GM23338 (cell line): ENCODE measurements around the gene PLEKHG2. TPM values are rescaled to one million over a fixed set of nuclear protein-coding genes. Genes with fewer than 3 reads are reported as not detected.
"Not testable (repeated sequence)": the region's sequence is repeated elsewhere in the genome, so short reads cannot be mapped to it uniquely, and the experiment has no call there.

Experiments
- ATAC-seq: fragments of 200-7000 bp; cut with Tn5 transposase; 3 replicates; pipeline ENCODE4 v1.9.1; 2020
- DNase-seq: peaks from one replicate; pipeline ENCODE4 v3.0.0-alpha.2; 2015; ENCODE audit warnings: low spot score
- H2AFZ ChIP-seq: fragments of 200-600 bp; sonication (generic); 2 replicates; pipeline ENCODE4 v1.8.0; 2016; ENCODE audit warnings: antibody characterized with exemption, mild to moderate bottlenecking, moderate library complexity
- H3F3A ChIP-seq: fragments of 200-600 bp; sonication (generic); replicated peaks from 2 replicates; pipeline ENCODE4 v1.8.0; 2017; ENCODE audit warnings: antibody characterized with exemption, mixed run types, low read depth
- H3K27ac ChIP-seq: fragments of 200-600 bp; sonication (generic); 2 replicates; pipeline ENCODE4 v1.6.1; 2016; ENCODE audit warnings: low read depth
- H3K27me3 ChIP-seq: fragments of 200-600 bp; sonication (generic); 2 replicates; pipeline ENCODE4 v1.8.0; 2016; ENCODE audit warnings: mild to moderate bottlenecking, mixed run types, moderate library complexity; ENCODE audit not compliant: insufficient read depth
- H3K36me3 ChIP-seq: fragments of 200-600 bp; sonication (generic); 2 replicates; pipeline ENCODE4 v1.8.0; 2016; ENCODE audit warnings: mild to moderate bottlenecking; ENCODE audit not compliant: insufficient read depth
- H3K4me1 ChIP-seq: fragments of 200-600 bp; sonication (generic); 2 replicates; pipeline ENCODE4 v1.8.0; 2016; ENCODE audit warnings: mild to moderate bottlenecking, moderate library complexity; ENCODE audit not compliant: insufficient read depth
- H3K4me2 ChIP-seq: fragments of 200-600 bp; sonication (generic); 2 replicates; pipeline ENCODE4 v1.7.1; 2017; ENCODE audit warnings: mixed run types
- H3K4me3 ChIP-seq: fragments of 200-600 bp; sonication (generic); 2 replicates; pipeline ENCODE4 v1.6.1; 2016; ENCODE audit warnings: mixed run types
- H3K79me2 ChIP-seq: fragments of 200-600 bp; sonication (generic); replicated peaks from 2 replicates; pipeline ENCODE4 v1.8.0; 2017; ENCODE audit warnings: mild to moderate bottlenecking; ENCODE audit not compliant: insufficient read depth
- H3K9me2 ChIP-seq: fragments of 200-600 bp; sonication (generic); 2 replicates; pipeline ENCODE4 v1.8.0; 2017; ENCODE audit not compliant: insufficient read depth
- H4K20me1 ChIP-seq: fragments of 200-600 bp; sonication (generic); replicated peaks from 2 replicates; pipeline ENCODE4 v1.8.0; 2017; ENCODE audit warnings: mild to moderate bottlenecking; ENCODE audit not compliant: insufficient read depth
- H3K27ac Mint-ChIP-seq: 2 replicates; pipeline ENCODE4 v1.8.0; 2020; ENCODE audit warnings: inconsistent platforms, mild to moderate bottlenecking, moderate library complexity, mixed read lengths
- H3K27me3 Mint-ChIP-seq: 3 replicates; pipeline ENCODE4 v1.8.0; 2022; ENCODE audit warnings: low read depth, mild to moderate bottlenecking, moderate library complexity, mixed read lengths, inconsistent platforms; ENCODE audit not compliant: insufficient read depth, poor library complexity
- H3K36me3 Mint-ChIP-seq: 3 replicates; pipeline ENCODE4 v1.8.0; 2021; ENCODE audit warnings: low read depth, mild to moderate bottlenecking, inconsistent platforms, moderate library complexity, mixed read lengths
- H3K4me1 Mint-ChIP-seq: 3 replicates; pipeline ENCODE4 v1.8.0; 2020; ENCODE audit warnings: mild to moderate bottlenecking, inconsistent platforms, mixed read lengths
- H3K4me3 Mint-ChIP-seq: 3 replicates; pipeline ENCODE4 v1.8.0; 2021; ENCODE audit warnings: moderate library complexity, mild to moderate bottlenecking, inconsistent platforms, mixed read lengths
- H3K9me3 Mint-ChIP-seq: 3 replicates; pipeline ENCODE4 v1.8.0; 2020; ENCODE audit warnings: moderate library complexity, mild to moderate bottlenecking, inconsistent platforms, mixed read lengths
- CREB1 ChIP-seq: fragments of 250-450 bp; sonication (Bioruptor Pico); IDR thresholded peaks from 2 replicates; pipeline ENCODE4 v1.5.0; 2020; ENCODE audit warnings: low read depth, mild to moderate bottlenecking, moderate library complexity
- ETS1 ChIP-seq: IDR thresholded peaks from 2 replicates; pipeline ENCODE4 v1.6.1; 2016; ENCODE audit warnings: antibody characterized with exemption
- EZH2 ChIP-seq: fragments of 200-600 bp; sonication (generic); IDR thresholded peaks from one replicate; pipeline ENCODE4 v1.8.0; 2017; ENCODE audit warnings: antibody characterized with exemption, mild to moderate bottlenecking, low read depth; ENCODE audit not compliant: unreplicated experiment
- EZH2phosphoT487 ChIP-seq: fragments of 200-600 bp; sonication (generic); IDR thresholded peaks from one replicate; pipeline ENCODE4 v1.8.1; 2018; ENCODE audit warnings: antibody characterized with exemption; ENCODE audit not compliant: unreplicated experiment
- JUNB ChIP-seq: IDR thresholded peaks from one replicate; pipeline ENCODE4 v1.6.1; 2016; ENCODE audit warnings: antibody characterized with exemption; ENCODE audit not compliant: unreplicated experiment
- NANOG ChIP-seq: IDR thresholded peaks from 2 replicates; pipeline ENCODE4 v1.6.1; 2016; ENCODE audit warnings: antibody characterized with exemption, borderline replicate concordance
- POLR2AphosphoS5 ChIP-seq: IDR thresholded peaks from 2 replicates; pipeline ENCODE4 v1.6.1; 2016; ENCODE audit warnings: antibody characterized with exemption, low read depth
- REST ChIP-seq: IDR thresholded peaks from one replicate; pipeline ENCODE4 v1.6.1; 2018; ENCODE audit warnings: antibody characterized with exemption; ENCODE audit not compliant: unreplicated experiment
- STAT1 ChIP-seq: IDR thresholded peaks from one replicate; pipeline ENCODE4 v1.6.1; 2016; ENCODE audit warnings: antibody characterized with exemption; ENCODE audit not compliant: unreplicated experiment
- ZNF114 ChIP-seq: fragments of 250-450 bp; sonication (Bioruptor Pico); IDR thresholded peaks from 2 replicates; pipeline ENCODE4 v1.5.0; 2020; ENCODE audit warnings: mild to moderate bottlenecking, moderate library complexity
- ZNF331 ChIP-seq: fragments of 250-450 bp; sonication (Bioruptor Pico); IDR thresholded peaks from 2 replicates; pipeline ENCODE4 v1.5.0; 2020; ENCODE audit warnings: low read depth, mild to moderate bottlenecking, moderate library complexity
- ZNF462 ChIP-seq: fragments of 250-450 bp; sonication (Bioruptor Pico); IDR thresholded peaks from 2 replicates; pipeline ENCODE4 v1.5.0; 2020; ENCODE audit warnings: mild to moderate bottlenecking, moderate library complexity
- polyA plus RNA-seq: library from polyadenylated mRNA; unstranded; fragments of >200 nt; fragmentation: Nextera tagmentation; extraction: Ambion mirVana; gene quantifications from 2 replicates; pipeline ENCODE4 v1.2.1, GENCODE V29; 2016
- total RNA-seq: library from RNA; depleted of rRNA; stranded (reverse); fragments of >200 nt; shearing (Covaris generic); gene quantifications from 2 replicates; pipeline ENCODE4 v1.2.3, GENCODE V29; 2014

The PLEKHG2 gene
- total and polyA plus RNA-seq, 2 experiments from 2014 or later: 15.5 to 41.3 TPM

- H3K36me3 Mint-ChIP-seq: peaks cover 47% of the 10 kb centered on the region
Observed at GRCh38 chr19:39451257-39451656, 38.8 kb downstream of the PLEKHG2 start.

GRCh38 chr19:39463403-39463802, 50.9 kb downstream of the PLEKHG2 start:
- H3K36me3 ChIP-seq: peaks cover 40% of the 10 kb centered on the region
- H3K27me3 Mint-ChIP-seq: peaks cover 3% of the 10 kb centered on the region
- H3K4me1 Mint-ChIP-seq: no peaks in the 10 kb centered on the region; the same call in 2 of the 3 replicates
- H3K27ac ChIP-seq: no peak overlapping the region
- no peak overlapping the region for H3K4me2 ChIP-seq
- DNase-seq: no peak
- H2AFZ ChIP-seq: no peak overlapping the region
- H3K27me3 ChIP-seq: no peaks in the 10 kb centered on the region
- H3K79me2 ChIP-seq: no peaks in the 10 kb centered on the region
- H3K4me3 Mint-ChIP-seq: no peak overlapping the region
- no peak for ATAC-seq
- H3K4me1 ChIP-seq: no peaks in the 10 kb centered on the region
- peaks cover 8% of the 10 kb centered on the region; the same call in 1 of the 2 replicates for H4K20me1 ChIP-seq
- no peaks in the 10 kb centered on the region for H3K9me3 Mint-ChIP-seq
- H3K9me2 ChIP-seq: no peaks in the 10 kb centered on the region
- H3K4me3 ChIP-seq: no peak overlapping the region
- no peak overlapping the region for H3K27ac Mint-ChIP-seq
- 0 out of 2 replicates have a peak, but pooled peaks cover 4% of the 10 kb centered on the region for H3F3A ChIP-seq
- peaks cover 60% of the 10 kb centered on the region for H3K36me3 Mint-ChIP-seq
- no peak for TF ChIP-seq EZH2
- TF ChIP-seq ZNF114 (CRISPR knock-in tag): no peak
- TF ChIP-seq ZNF331 (CRISPR knock-in tag): no peak
- TF ChIP-seq STAT1: no peak
- TF ChIP-seq CREB1: no peak
- no peak for TF ChIP-seq EZH2phosphoT487
- TF ChIP-seq NANOG: no peak
- no peak for TF ChIP-seq POLR2AphosphoS5
- no peak for TF ChIP-seq REST
- no peak for TF ChIP-seq ZNF462 (CRISPR knock-in tag)
- no peak for TF ChIP-seq ETS1
- TF ChIP-seq JUNB: no peak

More at GRCh38 chr19:39451257-39451656, 38.8 kb downstream of the PLEKHG2 start:
- H3K9me2 ChIP-seq, DNase-seq, H3K4me2 ChIP-seq, H3K27me3 ChIP-seq, H2AFZ ChIP-seq, H3K9me3 Mint-ChIP-seq, H3K27me3 Mint-ChIP-seq, H3K4me3 ChIP-seq, H3K4me1 ChIP-seq, ATAC-seq, H3F3A ChIP-seq, H3K36me3 ChIP-seq, H3K27ac Mint-ChIP-seq, H3K4me3 Mint-ChIP-seq, H3K4me1 Mint-ChIP-seq, H3K27ac ChIP-seq: not testable (repeated sequence)
- Histone ChIP-seq H4K20me1 (peaks cover 31% of the 10 kb centered on the region), H3K79me2 (peaks cover 95% of the 10 kb centered on the region)
